Breast epithelium (tissue), 4 donors: ENCODE data around the gene SLC27A4. TPM values are rescaled to one million over a fixed set of nuclear protein-coding genes. Genes with fewer than 3 reads are reported as not detected.

Source experiments
- DNase-seq, 2 donors: peaks; one replicate each; pipeline ENCODE4 v3.0.0-alpha.2; 2019; ENCODE audit warnings: low spot score in 2 of 2
- H3K27ac ChIP-seq, 2 donors: fragments of 200-600 bp; sonication (generic) in 1 of 2; one replicate each; pipeline ENCODE4 v1.5.1; 2016 to 2019; ENCODE audit warnings: mild to moderate bottlenecking in 1 of 2
- H3K27me3 ChIP-seq, 2 donors: fragments of 200-600 bp; sonication (generic) in 1 of 2; one replicate each; pipeline versions ENCODE4 v1.5.1 to v1.6.0; 2017 to 2019; ENCODE audit warnings: control low read depth in 1 of 2, mild to moderate bottlenecking in 1 of 2
- H3K36me3 ChIP-seq: fragments of 200-600 bp; one replicate; pipeline ENCODE4 v1.5.1; 2019
- H3K4me1 ChIP-seq, 2 donors: fragments of 200-600 bp; sonication (generic); one replicate each; pipeline ENCODE4 v1.5.1; 2016 to 2019; ENCODE audit warnings: control low read depth in 1 of 2
- H3K4me3 ChIP-seq, 3 donors: fragments of 200-600 bp; sonication (generic); 1 replicate in 2 of 3; 2 replicates in 1 of 3; pipeline ENCODE4 v1.5.1; 2016 to 2019; ENCODE audit warnings: mild to moderate bottlenecking in 3 of 3, moderate library complexity in 2 of 3
- H3K9me3 ChIP-seq, 2 donors: fragments of 200-600 bp; sonication (generic) in 1 of 2; one replicate each; pipeline ENCODE4 v1.5.1; 2016 to 2019; ENCODE audit warnings: control low read depth in 1 of 2
- POLR2A ChIP-seq: fragments of 450-650 bp; IDR thresholded peaks from one replicate; pipeline ENCODE4 v1.6.1; 2016; ENCODE audit warnings: antibody characterized with exemption, mild to moderate bottlenecking, moderate library complexity
- POLR2AphosphoS5 ChIP-seq, 3 donors: sonication (generic); formaldehyde crosslinking; IDR thresholded peaks; one replicate each; pipeline ENCODE4 v1.6.1; 2017; ENCODE audit warnings: antibody characterized with exemption in 3 of 3
- intact Hi-C: fragments of 100-400 bp; cut with DNase I; formaldehyde crosslinking; loops from one replicate; pipeline ENCODE4 v1.15.1; 2023; ENCODE audit warnings: low total_unique reads
- total RNA-seq, 3 donors: library from RNA; depleted of rRNA; stranded (reverse); fragments of >200 nt; gene quantifications; one replicate each; pipeline ENCODE4 v1.1.0, GENCODE V29; 2016
- TF ChIP-seq, protein P1 (sequence below), 3 donors: fragments of 450-650 bp; IDR thresholded peaks; one replicate each; pipeline ENCODE4 v1.5.1; 2016 to 2017; ENCODE audit warnings: antibody characterized with exemption in 3 of 3, mild to moderate bottlenecking in 3 of 3, moderate library complexity in 3 of 3

The SLC27A4 gene
- total RNA-seq, 3 donors from 2014 or later, result 11.3 to 18.7 (median 15.8) TPM

DNA sequence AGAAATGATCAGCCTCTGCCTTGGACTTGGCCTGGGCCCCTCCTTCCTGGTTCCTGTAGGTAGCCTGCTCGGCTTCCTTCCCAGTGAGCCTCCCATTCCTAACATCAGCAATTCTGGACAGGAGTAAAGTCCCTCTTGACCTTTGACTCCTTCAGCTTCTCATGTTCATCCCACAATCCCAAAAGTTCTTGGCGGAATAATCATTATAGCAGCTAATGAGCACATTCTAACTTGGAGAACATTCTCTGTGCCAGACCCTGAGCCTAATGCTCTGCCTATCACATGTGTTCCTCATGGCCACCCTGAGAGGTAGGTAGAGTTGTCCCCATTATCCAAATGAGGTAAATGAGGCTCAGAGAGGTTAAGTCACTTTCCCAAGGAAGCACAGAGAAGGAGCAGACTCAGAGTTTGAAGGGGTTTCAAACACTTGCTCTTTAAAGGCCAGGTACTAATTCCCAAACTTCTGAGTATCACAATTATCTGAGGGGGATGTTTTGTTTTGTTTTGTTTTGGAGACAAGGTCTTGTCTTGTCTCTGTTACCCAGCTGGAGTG is 43.0 kb upstream of the SLC27A4 start:
- intact Hi-C loops, result no loop called here
- H3K9me3 ChIP-seq, result no peaks in the 10 kb centered on the region
- H3K27me3 ChIP-seq, result no peaks in the 10 kb centered on the region
- H3K36me3 ChIP-seq, result no peaks in the 10 kb centered on the region
- no peak overlapping the region for H3K4me3 ChIP-seq
- no peak overlapping the region for H3K27ac ChIP-seq
- TF ChIP-seq POLR2A, result no peak
- TF ChIP-seq, protein P1, sequence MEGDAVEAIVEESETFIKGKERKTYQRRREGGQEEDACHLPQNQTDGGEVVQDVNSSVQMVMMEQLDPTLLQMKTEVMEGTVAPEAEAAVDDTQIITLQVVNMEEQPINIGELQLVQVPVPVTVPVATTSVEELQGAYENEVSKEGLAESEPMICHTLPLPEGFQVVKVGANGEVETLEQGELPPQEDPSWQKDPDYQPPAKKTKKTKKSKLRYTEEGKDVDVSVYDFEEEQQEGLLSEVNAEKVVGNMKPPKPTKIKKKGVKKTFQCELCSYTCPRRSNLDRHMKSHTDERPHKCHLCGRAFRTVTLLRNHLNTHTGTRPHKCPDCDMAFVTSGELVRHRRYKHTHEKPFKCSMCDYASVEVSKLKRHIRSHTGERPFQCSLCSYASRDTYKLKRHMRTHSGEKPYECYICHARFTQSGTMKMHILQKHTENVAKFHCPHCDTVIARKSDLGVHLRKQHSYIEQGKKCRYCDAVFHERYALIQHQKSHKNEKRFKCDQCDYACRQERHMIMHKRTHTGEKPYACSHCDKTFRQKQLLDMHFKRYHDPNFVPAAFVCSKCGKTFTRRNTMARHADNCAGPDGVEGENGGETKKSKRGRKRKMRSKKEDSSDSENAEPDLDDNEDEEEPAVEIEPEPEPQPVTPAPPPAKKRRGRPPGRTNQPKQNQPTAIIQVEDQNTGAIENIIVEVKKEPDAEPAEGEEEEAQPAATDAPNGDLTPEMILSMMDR (IDR thresholded peaks at IDR 0.05), result no peak
- no peak for TF ChIP-seq POLR2AphosphoS5 (IDR thresholded peaks at IDR 0.05)
- DNase-seq, result no peak
- no peaks in the 10 kb centered on the region for H3K4me1 ChIP-seq

DNA sequence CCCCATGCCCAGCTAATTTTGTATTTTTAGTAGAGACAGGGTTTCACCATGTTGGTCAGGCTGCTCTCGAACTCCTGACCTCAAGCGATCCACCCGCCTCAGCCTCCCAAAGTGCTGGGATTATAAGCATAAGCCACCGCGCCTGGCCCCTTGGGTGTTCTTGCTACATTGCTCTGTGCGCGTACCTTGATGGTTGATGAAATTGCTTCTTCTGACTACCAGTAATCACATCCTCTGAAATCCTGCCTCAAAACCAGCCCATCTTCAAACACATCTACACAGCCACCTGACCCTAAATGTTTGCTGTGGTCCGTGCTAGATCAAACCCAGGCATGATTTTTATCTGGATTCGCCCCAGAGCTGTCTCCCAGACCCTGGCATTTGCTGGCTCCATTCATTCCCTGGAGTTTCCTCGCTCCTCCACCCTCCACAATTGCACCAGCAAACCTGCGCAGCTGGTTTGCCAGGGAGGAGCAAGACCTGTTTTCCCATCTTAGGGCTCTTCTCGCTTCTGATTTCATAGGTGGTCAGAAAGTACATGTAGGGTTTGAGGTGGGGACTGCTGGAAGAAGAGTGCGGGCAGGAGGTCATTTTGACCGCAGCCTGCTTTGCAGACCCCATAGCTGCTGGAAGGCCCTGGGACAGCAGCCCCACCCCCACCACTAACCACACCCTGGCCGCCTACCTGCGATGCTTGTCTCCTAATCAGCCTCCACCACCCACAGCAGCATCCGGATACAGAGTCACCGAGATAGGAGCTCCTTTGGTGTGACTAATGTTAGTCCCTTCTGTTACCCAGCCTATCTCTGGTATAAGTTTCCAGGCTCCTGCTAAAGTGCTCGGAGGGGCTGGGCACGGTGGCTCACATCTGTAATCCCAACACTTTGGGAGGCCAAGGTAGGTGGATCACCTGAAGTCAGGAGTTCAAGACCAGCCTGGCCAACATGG is 41.5 kb upstream of the SLC27A4 start:
- Histone ChIP-seq H3K27me3 (no peaks in the 10 kb centered on the region), H3K27ac (peak overlapping the region; percentile 50 to 68), H3K4me1 (no peaks in the 10 kb centered on the region), H3K4me3 (no peak overlapping the region), H3K36me3 (no peaks in the 10 kb centered on the region), H3K9me3 (no peaks in the 10 kb centered on the region)
- peak in 1 of 2 donors; percentile 57 for DNase-seq
- TF ChIP-seq POLR2AphosphoS5 (IDR thresholded peaks at IDR 0.05) (no peak), POLR2A (no peak)
- TF ChIP-seq, protein P1 (IDR thresholded peaks at IDR 0.05), result no peak
- intact Hi-C loops, result no loop called here

DNA sequence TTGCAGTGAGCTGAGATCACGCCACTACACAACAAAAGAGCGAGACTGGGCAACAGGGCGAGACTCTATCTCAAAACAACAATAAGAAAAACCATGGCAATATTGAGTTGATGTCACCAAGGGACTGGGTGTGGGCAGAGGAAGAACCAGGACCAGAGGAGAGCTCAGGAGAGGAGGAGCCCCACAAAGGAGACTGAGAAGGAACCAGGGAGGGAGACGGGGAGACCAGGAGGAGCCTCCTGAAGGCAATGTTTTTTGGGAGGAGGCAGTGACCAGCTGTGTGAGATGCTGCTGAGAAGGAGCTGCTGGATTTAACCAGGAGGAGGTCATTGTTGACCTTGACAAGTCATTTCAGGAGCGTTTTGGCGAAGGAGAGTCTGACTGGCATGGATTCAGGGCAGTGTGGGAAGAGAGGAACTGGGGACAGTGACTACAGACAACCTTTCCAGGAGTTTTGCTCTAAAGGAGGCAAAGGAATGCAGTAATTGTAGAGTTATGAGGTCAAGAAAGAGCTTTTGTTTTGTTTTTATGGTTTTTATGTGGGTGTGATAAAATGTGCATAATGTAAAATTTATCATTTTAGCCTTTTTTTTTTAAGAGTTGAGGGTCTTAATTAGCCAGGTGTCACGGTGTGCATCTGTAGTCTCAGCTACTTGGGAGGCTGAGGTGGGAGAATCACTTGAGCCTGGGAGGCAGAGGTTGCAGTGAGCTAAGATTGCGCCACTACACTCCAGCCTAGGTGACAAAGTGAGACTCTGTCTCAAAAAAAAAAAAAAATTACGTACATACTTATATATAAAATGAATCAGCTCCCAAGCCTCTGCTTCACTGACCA is 36.0 kb upstream of the SLC27A4 start:
- TF ChIP-seq POLR2AphosphoS5 (IDR thresholded peaks at IDR 0.05) (no peak), POLR2A (no peak)
- TF ChIP-seq, protein P1 (IDR thresholded peaks at IDR 0.05), result no peak
- H3K27me3 ChIP-seq, result no peaks in the 10 kb centered on the region
- peaks cover 4% of the 10 kb centered on the region for H3K36me3 ChIP-seq
- H3K27ac ChIP-seq, result peak overlapping the region in 1 of 2 donors; percentile 25
- intact Hi-C loops, result no loop called here
- no peak for DNase-seq
- H3K9me3 ChIP-seq, result no peaks in the 10 kb centered on the region
- H3K4me1 ChIP-seq, result no peaks in the 10 kb centered on the region
- no peak overlapping the region for H3K4me3 ChIP-seq

DNA sequence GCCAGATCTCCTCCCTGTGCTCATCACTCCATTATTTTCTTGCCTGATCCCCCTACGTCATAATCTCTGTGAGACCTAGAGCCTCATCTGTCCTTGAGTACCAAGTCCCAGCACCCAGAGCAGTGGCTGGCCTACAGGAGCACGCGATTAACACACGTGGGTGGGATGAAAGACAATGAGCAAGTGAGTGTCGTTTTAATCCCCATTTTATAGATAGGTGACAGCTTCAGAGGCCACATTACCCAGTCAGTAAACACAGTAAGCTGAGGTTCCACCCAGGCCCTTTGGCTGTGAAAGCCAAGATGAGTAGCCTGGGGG is 35.4 kb upstream of the SLC27A4 start:
- peaks cover 10% of the 10 kb centered on the region for H3K36me3 ChIP-seq
- no peaks in the 10 kb centered on the region for H3K27me3 ChIP-seq
- H3K27ac ChIP-seq, result no peak overlapping the region
- no peaks in the 10 kb centered on the region for H3K4me1 ChIP-seq
- no peaks in the 10 kb centered on the region for H3K9me3 ChIP-seq
- intact Hi-C loops, result no loop called here
- no peak for DNase-seq
- TF ChIP-seq POLR2A (no peak), POLR2AphosphoS5 (IDR thresholded peaks at IDR 0.05) (no peak)
- TF ChIP-seq, protein P1 (IDR thresholded peaks at IDR 0.05), result no peak
- no peak overlapping the region for H3K4me3 ChIP-seq
